GM10266 (cell line): ENCODE results near the gene AGER.

ENCODE experiments used
- DNase-seq: peaks from one replicate; pipeline ENCODE4 v3.0.0; 2012; ENCODE audit errors: extremely low spot score
- CTCF ChIP-seq: IDR thresholded peaks from 2 replicates; pipeline ENCODE4 v1.5.1; 2012; ENCODE audit warnings: mild to moderate bottlenecking, low read depth; ENCODE audit not compliant: control insufficient read depth, insufficient read depth; ENCODE audit errors: missing control alignments

AGER gene

GRCh38 chr6:32181148-32181702, 2.8 kb downstream of the AGER start:
- no peak for TF ChIP-seq CTCF
- DNase-seq, result no peak

- no peak for TF ChIP-seq CTCF
- DNase-seq, result no peak
Observed at GRCh38 chr6:32179766-32180405, 4.2 kb downstream of the AGER start.

GRCh38 chr6:32178547-32179440, 5.3 kb downstream of the AGER start:
- DNase-seq, result no peak
- no peak for TF ChIP-seq CTCF

GRCh38 chr6:32177788-32178546, 6.1 kb downstream of the AGER start, which contains the start of gene RNF5:
Gene RNF5 (plus strand): TSS chr6:32178405. CDS start chr6:32178512, 107 bp downstream.
- DNase-seq, result peak; percentile 93
- TF ChIP-seq CTCF, result no peak

- TF ChIP-seq CTCF, result no peak
- no peak for DNase-seq
Observed at GRCh38 chr6:32177183-32177787, 6.8 kb downstream of the AGER start.

GRCh38 chr6:32176476-32177182, 7.4 kb downstream of the AGER start:
- no peak for TF ChIP-seq CTCF
- no peak for DNase-seq
